PC-9 (cell line): Measurements from ENCODE around the gene EVA1C.
"Not testable (repeated sequence)": the region's sequence is repeated elsewhere in the genome, so short reads cannot be mapped to it uniquely, and the experiment has no call there.

Source experiments
- EZH2 ChIP-seq: fragments of 200-600 bp; sonication (generic); IDR thresholded peaks from 2 replicates; pipeline ENCODE4 v1.8.0; 2017; ENCODE audit warnings: antibody characterized with exemption, low read depth
- TF ChIP-seq, protein P1 (sequence below): fragments of 200-600 bp; sonication (generic); conservative IDR thresholded peaks from 2 replicates; pipeline ENCODE4 v1.6.1; 2017; ENCODE audit warnings: mixed run types, antibody characterized with exemption, mild to moderate bottlenecking, moderate library complexity

- TF ChIP-seq, protein P1, sequence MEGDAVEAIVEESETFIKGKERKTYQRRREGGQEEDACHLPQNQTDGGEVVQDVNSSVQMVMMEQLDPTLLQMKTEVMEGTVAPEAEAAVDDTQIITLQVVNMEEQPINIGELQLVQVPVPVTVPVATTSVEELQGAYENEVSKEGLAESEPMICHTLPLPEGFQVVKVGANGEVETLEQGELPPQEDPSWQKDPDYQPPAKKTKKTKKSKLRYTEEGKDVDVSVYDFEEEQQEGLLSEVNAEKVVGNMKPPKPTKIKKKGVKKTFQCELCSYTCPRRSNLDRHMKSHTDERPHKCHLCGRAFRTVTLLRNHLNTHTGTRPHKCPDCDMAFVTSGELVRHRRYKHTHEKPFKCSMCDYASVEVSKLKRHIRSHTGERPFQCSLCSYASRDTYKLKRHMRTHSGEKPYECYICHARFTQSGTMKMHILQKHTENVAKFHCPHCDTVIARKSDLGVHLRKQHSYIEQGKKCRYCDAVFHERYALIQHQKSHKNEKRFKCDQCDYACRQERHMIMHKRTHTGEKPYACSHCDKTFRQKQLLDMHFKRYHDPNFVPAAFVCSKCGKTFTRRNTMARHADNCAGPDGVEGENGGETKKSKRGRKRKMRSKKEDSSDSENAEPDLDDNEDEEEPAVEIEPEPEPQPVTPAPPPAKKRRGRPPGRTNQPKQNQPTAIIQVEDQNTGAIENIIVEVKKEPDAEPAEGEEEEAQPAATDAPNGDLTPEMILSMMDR: not testable (repeated sequence)
- not testable (repeated sequence) for TF ChIP-seq EZH2
Measured at GRCh38 chr21:32505767-32506166, 93.3 kb downstream of the EVA1C start.
